NOMO-1 treated with dmso at 0.1 percent for 144 hours (cell line): ENCODE data around the gene CFAP53.
"Not testable (repeated sequence)": the region's sequence is repeated elsewhere in the genome, so short reads cannot be mapped to it uniquely, and the experiment has no call there.

ENCODE experiments used
- DNase-seq: peaks from one replicate; lab custom pipeline; 2025; ENCODE audit not compliant: unreplicated experiment; lab: John Stamatoyannopoulos, UW

The CFAP53 gene

DNA sequence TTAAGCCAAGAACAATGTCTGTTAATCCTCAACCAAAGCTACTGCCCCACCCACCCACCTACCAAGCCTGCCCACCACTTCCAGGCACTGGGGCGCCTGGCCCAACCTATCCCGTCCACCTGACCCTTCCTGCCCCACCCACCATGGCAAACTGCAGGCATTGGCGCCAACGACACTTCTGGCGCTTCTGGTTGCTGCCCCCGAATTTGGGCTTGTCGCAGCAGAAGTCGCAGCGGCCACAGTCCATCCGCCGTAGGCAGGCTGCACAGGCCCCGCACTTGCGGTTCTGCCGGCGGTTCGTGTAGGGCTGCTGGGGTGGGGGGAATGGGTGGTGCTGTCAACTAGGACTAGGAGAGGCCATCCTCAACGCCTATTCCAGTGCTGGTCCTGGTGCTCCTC lies 7.7 kb upstream of the CFAP53 start:
- no peak for DNase-seq

DNA sequence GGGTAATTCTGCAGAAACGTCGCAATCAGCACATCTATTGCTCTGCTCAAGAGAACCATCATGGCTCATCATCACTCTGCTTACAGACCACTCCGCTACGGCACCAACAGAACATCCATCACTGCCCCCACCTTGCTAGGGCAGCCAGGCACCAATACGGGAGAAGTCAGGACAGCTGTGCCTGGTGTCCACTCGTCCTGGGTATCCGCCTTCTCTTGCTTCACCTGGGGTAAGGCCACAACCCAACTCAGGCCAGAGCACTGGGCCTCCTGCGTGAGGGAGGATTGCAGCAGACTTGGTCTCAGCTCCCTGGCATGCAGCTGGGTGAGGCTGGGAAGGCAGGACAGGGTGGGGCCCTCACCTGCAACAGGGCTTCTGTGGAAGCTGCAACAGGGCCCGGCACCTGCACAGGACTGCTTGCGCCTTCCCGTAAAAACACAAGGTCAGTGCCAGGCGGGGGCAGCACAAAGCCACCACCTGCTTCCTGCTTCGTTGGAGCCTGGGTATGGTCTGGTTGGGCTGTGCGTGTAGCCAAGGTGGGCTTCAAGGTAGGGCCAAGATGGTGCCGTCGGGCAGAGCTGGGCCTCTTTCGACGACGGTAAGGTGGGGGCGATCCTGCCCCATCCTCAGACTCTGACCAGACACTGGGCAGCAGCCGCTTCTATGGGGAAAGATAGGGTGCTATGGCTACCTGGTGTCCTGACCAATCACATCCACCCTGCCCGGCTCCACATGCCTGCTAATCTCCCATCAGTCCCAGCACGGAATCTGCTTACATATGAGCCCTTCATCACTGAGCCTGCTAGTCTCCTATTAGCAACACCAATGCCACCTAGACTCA lies 7.1 kb upstream of the CFAP53 start:
- DNase-seq = no peak

DNA sequence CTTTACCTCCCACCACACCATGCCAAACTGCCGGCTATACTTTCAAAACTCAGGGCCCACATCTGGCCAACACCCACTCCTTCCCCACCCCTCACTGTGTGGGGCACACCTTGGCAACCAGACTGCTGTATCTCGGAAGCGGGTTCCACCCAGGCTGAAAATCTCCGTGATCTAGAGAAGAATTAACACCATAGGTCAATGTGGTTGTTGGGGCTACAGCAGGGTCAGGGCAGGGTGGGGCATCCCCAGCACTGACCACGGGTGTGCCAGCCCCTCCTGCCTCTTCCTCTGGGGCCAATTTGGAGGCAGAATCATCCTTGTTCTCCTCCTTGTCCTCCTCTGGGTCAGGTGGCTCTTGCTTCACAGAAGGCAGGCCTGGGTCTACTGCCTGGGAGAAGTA lies 6.3 kb upstream of the CFAP53 start:
- DNase-seq = no peak

DNA sequence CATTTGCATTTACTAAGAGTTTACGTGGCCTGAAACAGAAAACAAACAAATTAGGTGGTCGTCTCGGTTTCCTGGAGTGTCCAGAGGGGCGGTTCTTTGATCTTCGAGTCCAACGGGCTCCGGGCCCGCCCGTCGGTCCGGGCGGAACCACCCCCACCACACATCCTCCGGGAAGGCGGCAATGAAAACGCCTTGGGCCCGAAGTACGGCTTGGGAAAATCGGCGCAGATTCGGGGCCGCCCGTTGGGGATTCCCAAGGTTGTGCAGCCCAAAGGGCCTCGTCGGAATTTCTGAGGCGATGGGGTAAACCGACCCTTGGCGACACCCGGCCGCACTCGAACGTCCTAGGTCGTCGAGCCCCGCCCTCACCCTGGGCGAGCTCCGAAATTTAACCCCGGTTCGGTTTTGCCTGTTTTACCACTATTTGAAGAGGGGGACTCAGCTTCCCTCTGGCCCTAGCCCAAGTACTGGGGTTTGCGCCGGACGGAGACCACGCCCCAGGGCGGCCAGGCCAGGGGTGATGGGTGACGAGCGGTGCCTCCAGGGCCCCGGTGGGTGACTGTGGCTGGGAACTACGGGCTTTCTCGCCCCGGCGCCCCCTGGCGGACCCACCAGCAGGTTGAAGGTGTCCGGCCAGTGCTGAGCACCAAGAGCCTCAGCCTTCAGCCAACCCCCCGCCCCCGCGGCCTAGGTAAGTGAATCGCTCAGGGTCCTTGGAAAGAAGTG lies 1.9 kb upstream of the CFAP53 start:
- no peak for DNase-seq

DNA sequence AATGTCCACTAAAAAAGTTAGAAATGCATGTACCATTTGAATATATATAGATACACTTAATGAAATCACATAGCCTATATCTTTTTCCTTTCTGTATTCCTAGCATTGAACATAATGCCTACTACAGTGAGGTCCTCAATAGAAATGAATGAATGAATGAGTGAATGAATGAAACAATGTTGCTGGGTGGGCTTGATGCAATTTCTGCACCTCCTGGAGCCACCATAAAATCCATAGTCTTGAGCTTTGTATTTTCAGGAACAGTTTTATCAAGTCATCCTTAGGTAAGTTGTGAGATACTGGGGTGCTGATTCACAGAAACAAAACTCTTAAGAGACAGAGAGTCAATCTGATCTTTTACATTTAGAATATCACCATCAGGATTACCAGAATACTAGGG lies 3.3 kb downstream of the CFAP53 start:
- DNase-seq = no peak

DNA sequence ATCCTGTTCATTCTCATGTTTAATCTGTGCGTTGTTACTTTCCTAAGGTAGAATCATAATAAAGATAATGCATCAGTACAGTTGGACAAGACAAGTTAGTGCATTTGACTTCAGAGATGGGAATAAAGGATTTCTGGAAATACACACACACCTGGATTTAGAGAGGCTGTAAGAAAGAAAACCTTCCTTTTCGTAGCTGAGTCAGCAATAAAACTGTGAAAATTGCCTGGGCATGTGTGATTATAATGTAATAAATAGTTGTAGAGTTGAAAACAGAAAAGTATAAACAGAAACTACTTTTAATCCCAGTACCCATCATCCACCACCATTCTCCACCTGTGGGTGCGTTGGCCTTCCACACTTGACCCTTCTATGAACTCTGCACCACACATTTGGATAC lies 15.4 kb downstream of the CFAP53 start:
- DNase-seq = no peak

DNA sequence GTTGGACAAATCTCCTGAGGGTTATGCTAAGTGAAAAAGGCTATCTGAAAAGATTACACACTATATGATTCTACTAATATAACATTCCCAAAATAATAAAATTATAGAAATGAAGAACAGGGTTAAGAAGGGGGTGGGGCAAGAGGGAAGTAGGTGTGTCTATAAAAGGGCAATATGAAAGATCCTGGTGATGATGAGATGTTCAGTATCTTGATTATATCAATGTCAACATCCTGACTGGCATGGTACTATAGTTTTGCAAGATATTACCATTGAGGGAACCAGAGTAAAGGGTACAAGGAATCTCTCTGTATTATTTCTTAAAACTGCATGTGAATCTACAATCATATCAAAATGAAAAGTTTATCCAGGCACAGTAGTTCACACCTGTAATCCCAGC lies 16.7 kb downstream of the CFAP53 start:
- DNase-seq = no peak

DNA sequence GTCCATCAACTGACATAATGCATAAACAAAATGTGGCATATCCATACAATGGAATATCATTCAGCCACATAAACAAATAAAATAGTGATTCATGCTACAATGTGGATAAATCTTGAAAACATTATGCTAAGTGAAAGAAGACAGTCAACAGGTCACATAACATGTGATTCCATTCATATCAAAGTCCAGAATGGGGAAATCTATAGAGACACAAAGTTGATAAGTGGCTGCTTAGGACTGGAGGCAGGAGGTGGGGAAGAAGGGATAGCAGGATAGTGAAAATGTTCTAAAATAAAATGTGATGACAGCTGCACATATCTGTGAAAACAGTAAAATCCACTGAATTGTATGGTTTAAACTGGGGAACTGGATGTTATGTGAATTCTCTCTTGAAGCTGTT lies 18.7 kb downstream of the CFAP53 start:
- no peak for DNase-seq

DNA sequence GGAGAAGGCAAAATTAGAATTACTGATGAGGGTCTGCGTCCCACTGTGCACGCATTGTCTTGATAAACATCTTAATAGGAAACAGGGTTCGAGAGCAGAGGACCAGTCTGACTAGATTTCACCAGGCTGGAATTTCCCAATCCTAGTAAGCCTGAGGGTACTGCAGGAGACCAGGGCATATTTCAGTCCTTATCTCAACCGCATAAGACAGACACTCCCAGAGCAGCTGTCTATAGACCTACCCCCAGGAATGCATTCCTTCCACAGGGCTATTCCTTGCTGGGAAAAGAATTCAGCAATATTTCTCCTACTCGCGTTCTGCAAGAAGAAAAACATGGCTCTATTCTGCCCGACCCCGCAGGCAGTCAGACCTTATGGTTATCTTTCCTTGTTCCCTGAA lies 24.5 kb downstream of the CFAP53 start:
- DNase-seq = not testable (repeated sequence)

DNA sequence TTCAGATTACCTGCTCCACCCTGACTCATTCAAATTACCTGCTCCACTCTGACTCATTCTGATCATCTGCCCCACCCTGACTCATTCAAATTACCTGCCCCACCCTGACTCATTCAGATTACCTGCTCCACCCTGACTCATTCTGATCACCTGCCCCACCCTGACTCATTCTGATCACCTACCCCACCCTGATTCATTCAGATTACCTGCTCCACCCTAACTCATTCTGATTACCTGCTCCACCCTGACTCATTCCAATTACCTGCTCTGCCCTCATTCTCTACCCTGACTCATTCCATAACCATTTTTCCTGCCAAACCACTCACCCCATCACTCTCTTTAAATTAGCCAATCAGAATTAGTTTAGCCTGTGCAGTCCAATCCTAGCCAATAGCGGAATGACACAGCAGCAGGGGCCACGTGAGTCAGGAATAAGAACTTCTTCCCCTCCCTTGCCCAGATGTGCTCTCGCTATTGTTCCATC lies 26.2 kb downstream of the CFAP53 start:
- no peak for DNase-seq

DNA sequence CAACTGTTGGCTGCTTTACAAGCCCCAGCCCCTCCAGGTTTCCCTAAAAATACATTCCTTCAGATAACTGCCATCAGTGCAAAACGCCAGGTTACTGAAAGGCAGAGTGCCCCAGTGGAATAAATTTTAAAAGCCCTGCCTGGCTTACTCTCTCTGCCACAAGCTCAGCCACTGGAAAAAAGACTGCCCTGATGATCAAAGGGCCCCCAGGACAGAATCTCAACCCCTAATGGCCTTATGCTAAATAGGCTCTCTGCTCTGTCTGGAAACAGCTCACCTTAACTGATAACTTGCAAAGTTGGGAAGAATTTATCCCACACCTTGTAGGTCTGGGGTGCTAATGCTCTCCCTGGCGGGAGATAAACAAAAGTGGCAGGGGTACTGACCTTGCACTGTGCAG lies 33.9 kb downstream of the CFAP53 start:
- DNase-seq = no peak

DNA sequence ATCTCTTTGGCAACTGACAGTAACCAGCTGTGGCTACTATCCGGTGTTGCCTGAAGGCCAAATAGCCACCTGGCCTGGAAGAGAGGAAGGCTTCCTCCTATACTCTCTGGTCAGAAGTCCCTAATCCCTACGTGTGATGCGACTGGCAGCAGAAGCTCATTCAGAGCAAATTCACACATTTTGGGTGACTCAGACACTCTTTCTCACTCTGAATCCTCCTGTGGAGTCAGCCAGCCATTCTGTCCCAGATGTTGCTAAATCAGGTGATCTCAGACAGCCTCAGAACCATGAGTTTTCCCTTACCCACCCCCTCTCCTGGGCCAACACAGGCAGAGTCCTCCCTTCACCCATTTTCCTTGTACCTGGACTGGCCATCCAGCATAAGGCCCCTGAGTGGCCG lies 34.7 kb downstream of the CFAP53 start:
- DNase-seq = no peak

DNA sequence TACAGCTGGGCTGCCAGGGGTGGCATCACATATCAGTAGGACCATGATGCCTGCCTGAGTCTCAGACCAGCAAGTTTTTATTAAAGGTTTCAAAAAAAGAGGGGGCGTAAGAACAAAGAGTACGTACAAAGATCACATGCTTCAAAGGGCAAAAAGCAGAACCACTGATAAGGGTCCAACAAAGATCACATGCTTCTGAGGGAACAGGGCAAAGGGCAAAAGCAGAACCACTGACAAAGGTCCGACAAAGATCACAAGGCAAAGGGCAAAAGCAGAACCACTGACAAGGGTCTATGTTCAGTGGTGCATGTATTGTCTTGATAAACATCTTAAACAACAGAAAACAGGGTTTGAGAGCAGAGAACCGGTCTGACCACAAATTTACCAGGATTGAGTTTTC lies 46.0 kb downstream of the CFAP53 start:
- DNase-seq = not testable (repeated sequence)

DNA sequence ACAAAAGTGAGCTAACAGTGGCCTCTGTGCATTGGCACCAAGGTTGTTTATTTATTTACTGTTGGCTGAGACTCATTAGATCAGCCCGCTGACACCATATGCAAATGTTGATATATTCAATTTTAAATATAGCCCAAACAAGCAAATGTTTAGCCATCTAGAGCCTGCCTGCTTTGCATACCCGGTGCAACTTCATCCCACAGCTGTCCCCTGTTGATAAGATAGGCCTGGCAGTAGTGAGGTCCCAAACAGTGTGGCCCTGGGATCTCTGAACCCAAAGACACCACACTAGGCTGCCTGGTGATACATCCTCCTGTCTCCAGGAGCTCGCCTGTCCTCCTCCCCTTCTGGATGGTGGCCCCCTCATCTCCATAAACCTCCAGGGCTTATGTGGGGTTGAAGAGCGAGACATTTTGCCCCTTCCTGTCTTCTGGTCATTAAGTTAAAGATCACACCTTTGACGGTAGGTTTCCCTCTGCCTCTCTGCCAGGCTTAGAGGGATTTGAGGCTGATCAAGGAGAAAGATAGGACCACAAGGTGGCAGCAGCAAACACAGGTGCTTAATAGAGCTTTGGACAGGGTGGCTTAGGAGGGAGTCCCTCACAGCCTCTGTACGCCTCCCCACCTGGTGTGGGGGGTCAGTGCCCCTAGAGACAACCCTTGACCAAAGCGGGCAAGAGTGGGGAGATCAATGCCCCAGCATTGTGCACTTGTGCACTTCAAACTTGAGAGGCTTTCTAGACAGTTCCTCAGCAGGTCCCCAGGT lies 47.7 kb downstream of the CFAP53 start:
- no peak for DNase-seq

DNA sequence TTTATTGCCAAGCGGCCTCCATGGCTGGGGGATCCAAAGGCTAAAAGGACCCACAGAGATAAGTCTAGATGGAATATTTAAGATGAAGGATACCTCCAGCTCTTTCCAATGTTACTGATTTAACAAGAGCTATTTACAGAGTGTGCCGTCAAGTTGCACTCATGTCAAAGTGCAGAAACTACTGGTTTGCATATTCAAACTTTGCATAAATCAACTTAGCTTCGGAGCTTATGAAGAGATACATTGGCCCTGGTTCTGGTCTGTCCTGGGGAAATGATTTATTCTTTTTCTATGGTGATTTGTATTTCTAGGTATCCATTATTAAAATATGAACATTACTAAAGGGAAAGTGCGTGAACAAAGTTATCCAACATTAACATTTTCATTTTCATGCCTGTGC lies 57.0 kb downstream of the CFAP53 start:
- no peak for DNase-seq

DNA sequence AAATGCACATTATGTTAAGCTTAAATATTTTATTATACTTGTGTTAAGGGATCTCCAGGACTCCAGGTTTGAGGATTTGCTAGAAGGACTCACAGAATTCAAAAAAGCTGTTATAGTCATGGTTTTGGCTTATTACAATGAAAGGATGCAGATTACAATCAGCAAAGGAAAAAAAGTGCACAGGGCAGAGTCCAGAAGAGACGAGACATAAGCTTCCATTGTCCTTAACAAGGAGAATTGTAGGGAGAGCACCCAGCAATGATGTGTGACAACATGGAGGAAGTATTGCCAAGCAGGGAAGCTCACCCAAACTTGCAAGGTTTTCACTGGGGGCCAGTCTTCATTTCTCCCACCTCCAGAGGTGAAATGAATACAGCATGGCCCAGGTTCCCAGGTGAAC lies 58.6 kb downstream of the CFAP53 start:
- DNase-seq = no peak

DNA sequence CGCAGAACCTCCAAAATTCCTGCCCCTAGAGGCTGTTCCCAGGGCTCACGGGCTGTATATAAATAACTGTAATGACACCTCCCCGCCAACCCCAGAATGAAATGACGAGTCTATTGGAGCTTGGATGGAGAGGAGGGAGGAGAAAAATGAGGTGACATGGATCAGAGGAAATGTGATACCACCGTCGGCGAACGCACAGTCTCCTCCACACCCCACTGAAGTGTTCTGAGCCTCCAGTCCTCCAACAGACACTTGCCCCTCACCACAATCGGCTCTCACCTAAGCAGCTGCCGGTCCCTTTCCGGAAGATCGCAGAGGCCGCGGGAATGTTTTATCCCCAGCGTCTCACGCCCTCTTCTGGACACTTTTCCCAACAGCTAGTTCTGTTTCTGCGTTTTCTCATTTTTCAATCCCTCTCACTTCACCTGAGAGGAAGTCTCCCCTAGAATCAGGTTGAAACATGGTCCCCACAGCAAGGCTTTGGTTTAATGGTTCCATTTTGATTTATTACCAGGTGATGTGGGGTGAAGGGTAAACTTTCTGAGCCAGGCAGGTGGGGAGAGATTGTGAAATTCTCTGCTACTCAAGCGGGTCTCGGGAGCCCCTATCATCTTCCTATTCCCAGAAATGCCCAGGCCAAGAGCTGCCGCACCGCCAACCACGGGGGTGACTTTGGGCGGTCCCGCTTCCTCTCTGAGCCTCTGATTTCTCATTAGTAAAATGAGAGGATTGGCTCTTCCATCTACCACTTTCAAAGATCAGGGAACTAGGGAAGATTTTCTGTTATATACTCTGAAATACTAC lies 62.3 kb downstream of the CFAP53 start:
- no peak for DNase-seq

DNA sequence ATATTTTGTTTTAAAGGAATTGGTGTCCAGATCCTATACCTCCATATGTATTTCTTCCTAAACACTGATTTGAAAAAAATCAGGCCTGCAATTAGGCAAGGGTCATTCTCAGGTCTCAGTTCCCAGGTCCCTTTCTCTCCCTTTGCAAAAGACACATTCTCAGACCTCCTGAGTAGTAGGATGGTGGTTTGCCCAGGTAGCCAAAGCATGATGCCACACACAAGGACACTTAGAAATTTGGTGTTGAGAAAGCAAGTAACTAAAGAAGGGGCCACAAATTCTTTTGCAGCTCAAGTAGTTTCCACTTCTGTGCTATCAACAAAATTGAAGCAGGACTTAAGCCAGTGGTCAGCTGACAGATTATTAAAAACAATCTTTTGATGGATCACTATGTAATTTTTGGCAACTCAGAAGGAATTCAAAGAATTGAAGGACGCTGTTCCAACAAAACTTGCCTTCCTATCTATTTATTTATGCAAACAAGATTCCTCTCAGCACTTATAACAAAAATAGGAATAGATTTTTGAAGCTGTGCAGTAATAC lies 64.7 kb downstream of the CFAP53 start:
- no peak for DNase-seq

DNA sequence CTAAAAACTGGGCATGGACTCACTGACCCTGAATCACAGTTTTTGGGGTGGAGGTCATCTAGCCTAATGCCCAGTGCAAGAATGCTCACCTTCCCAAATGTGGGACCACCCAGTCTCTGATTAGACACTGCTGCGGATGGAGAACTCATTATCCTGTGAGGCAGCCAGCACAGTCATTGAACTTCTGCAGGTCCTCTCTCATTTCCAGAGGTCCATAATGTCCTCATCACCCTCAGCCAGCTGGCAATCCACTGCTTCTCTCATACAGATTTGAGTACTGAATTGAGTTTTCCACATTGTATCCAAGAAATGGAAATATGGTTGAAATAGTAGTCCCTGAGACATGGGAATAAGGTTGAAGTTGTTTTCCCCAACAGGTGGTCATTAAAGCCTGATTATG lies 66.4 kb downstream of the CFAP53 start:
- no peak for DNase-seq

DNA sequence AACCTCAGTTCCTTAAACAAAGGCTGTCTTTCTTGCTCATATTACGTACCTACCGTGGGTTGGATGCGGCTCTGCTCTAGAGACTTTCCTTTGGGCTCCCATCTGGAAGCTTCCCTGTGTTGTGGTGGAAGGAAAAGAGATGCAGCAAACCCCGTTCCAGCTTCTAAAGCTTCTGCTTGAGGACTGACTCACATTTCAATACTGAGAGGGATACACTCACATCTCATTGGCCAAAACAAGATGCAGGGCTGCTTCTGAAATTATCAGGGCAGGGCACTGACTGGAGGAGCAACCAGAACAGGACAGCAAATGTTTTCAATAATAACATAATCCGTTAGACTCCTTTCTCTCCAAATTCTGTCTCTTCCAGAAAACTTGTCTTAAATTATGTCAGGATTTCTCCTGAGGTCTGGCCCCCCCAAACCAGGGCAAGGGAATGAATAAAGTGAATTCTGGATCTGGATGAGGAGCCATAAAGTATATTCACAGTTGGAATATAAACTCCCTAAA lies 66.9 kb downstream of the CFAP53 start:
- DNase-seq = no peak
